ENCODE results near the gene CPS1. TPM values are rescaled to one million over a fixed set of nuclear protein-coding genes. Genes with fewer than 3 reads are reported as not detected.

Gene CPS1
- total RNA-seq, 1 experiment from 2014 or later: 14.2 TPM

DNA sequence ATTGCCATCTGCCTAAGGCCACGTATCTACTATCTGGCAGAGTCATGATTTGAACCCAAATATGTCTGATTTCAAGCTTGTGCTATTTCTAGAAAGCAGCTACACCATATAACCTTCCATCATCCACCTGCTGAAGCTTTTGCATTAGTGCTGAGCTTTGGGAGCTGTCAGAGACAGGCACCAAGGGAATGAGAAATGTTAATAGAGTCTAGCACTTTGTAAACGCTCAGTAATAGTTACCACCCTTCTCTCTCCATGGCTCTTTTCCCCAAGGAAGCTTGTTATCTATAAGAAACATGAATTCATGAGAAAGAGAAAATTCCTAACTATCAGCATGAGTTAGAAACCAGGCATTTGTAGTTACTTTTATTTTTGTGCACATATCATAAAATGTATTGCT, 151.5 kb downstream of the CPS1 start:
- Histone ChIP-seq H3K56ac (ENCODE audit: insufficient read length, low read depth, low read length) (no peak overlapping the region), H4K20me1 (ENCODE audit: control insufficient read depth, insufficient read depth, insufficient read length) (no peaks in the 10 kb centered on the region), H3K79me2 (ENCODE audit: insufficient read depth, low read length) (no peaks in the 10 kb centered on the region), H3K4ac (ENCODE audit: low read depth, low read length) (no peak overlapping the region), H2AK5ac (ENCODE audit: insufficient read length, low read length) (no peak overlapping the region), H2BK12ac (ENCODE audit: insufficient read length, low read depth, low read length) (no peak overlapping the region), H4K5ac (ENCODE audit: insufficient read length, low read depth, low read length) (no peak overlapping the region), H3K4me2 (ENCODE audit: insufficient read depth, insufficient read length, low read length) (no peak overlapping the region), H2BK20ac (ENCODE audit: low read depth, low read length, poor library complexity, severe bottlenecking) (no peak overlapping the region), H3K27ac (ENCODE audit: insufficient read length, low read depth, low read length) (no peak overlapping the region), H2BK5ac (ENCODE audit: insufficient read length, low read length) (no peak overlapping the region), H2BK15ac (ENCODE audit: low read depth, low read length) (no peak overlapping the region), H4K91ac (ENCODE audit: insufficient read length, low read depth, low read length) (no peak overlapping the region), H3K9me3 (ENCODE audit: control insufficient read depth, low read depth, low read length) (no peaks in the 10 kb centered on the region), H3K18ac (ENCODE audit: insufficient read length, low read depth, low read length) (no peak overlapping the region), H2BK120ac (ENCODE audit: low read depth, low read length, poor library complexity, severe bottlenecking) (no peak overlapping the region), H3K27me3 (ENCODE audit: insufficient read depth, low read length) (no peaks in the 10 kb centered on the region), H3T11ph (ENCODE audit: low read length) (no peak overlapping the region), H2AFZ (ENCODE audit: low read length) (no peak overlapping the region), H3K79me1 (ENCODE audit: insufficient read depth, low read depth, low read length, poor library complexity, severe bottlenecking) (no peaks in the 10 kb centered on the region), H3K23me2 (ENCODE audit: insufficient read length, low read depth, low read length, poor library complexity, severe bottlenecking) (no peaks in the 10 kb centered on the region), H4K8ac (replicated peaks; ENCODE audit: insufficient read length, low read depth, low read length) (no peak overlapping the region), H3K23ac (ENCODE audit: insufficient read length, low read depth, low read length) (no peak overlapping the region), H3K9ac (ENCODE audit: extremely low read depth, insufficient read length, low read length) (no peak overlapping the region), H3K4me1 (ENCODE audit: insufficient read depth, low read length) (no peaks in the 10 kb centered on the region; the same call in 1 of the 2 replicates), H3K14ac (ENCODE audit: insufficient read depth, low read length) (no peak overlapping the region)
- H3K4me1 Mint-ChIP-seq: peaks cover 15 to 16% of the 10 kb centered on the region in 2 experiments
- H3K4me3 Mint-ChIP-seq: no peak overlapping the region
- no peaks in the 10 kb centered on the region for H3K9me3 Mint-ChIP-seq
- no peaks in the 10 kb centered on the region for H3K36me3 Mint-ChIP-seq (ENCODE audit: insufficient read depth in 1 of 3, low read depth in 3 of 3)
- no peaks in the 10 kb centered on the region for H3K27me3 Mint-ChIP-seq (ENCODE audit: low read depth)
- DNase-seq: no peak
- no peak overlapping the region for H3K27ac Mint-ChIP-seq
- no CpG with 5 or more reads among the region's 2 CpGs for WGBS (ENCODE audit: extremely low coverage, insufficient read length, low lambda C conversion rate)
- TF ChIP-seq, protein P1, sequence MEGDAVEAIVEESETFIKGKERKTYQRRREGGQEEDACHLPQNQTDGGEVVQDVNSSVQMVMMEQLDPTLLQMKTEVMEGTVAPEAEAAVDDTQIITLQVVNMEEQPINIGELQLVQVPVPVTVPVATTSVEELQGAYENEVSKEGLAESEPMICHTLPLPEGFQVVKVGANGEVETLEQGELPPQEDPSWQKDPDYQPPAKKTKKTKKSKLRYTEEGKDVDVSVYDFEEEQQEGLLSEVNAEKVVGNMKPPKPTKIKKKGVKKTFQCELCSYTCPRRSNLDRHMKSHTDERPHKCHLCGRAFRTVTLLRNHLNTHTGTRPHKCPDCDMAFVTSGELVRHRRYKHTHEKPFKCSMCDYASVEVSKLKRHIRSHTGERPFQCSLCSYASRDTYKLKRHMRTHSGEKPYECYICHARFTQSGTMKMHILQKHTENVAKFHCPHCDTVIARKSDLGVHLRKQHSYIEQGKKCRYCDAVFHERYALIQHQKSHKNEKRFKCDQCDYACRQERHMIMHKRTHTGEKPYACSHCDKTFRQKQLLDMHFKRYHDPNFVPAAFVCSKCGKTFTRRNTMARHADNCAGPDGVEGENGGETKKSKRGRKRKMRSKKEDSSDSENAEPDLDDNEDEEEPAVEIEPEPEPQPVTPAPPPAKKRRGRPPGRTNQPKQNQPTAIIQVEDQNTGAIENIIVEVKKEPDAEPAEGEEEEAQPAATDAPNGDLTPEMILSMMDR (conservative IDR thresholded peaks at IDR 0.05): no peak

Data from H9 (cell line).